ENCODE measurements around the gene BHMT.

Gene BHMT

GRCh38 chr5:79111387-79111959 is at the start of gene BHMT:
TSS of gene BHMT (plus strand) at chr5:79111809. CDS start at chr5:79111886, 77 bp downstream.
- no peak for DNase-seq

GRCh38 chr5:79062436-79062835 is 49.2 kb upstream of the BHMT start:
- no peak for DNase-seq

- DNase-seq = no peak
These were observed 41.9 kb upstream of the BHMT start, which contains the start of the genes BHMT2 and DMGDH for GRCh38 chr5:79069488-79070349. TSS of gene BHMT2 (plus strand) at chr5:79069767. CDS start at chr5:79069783, 16 bp downstream. TSS of gene DMGDH (minus strand) at chr5:79069674. CDS start at chr5:79069620, 54 bp downstream.

GRCh38 chr5:79070350-79070667 is 41.3 kb upstream of the BHMT start:
- no peak for DNase-seq

GRCh38 chr5:79074641-79075040 is 37.0 kb upstream of the BHMT start:
- no peak for DNase-seq

- DNase-seq = no peak
These were observed 35.8 kb upstream of the BHMT start for GRCh38 chr5:79075646-79076426.

GRCh38 chr5:79076819-79077218 is 34.8 kb upstream of the BHMT start:
- DNase-seq = no peak

- no peak for DNase-seq
These were observed 33.8 kb upstream of the BHMT start for GRCh38 chr5:79077680-79078365.

- no peak for DNase-seq
These were observed 30.8 kb upstream of the BHMT start for GRCh38 chr5:79080804-79081203.

GRCh38 chr5:79081779-79082178 is 29.8 kb upstream of the BHMT start:
- no peak for DNase-seq

- DNase-seq = no peak
These were observed 25.5 kb upstream of the BHMT start for GRCh38 chr5:79086116-79086515.

- no peak for DNase-seq
These were observed 23.1 kb upstream of the BHMT start for GRCh38 chr5:79088507-79088906.

- no peak for DNase-seq
These were observed 20.5 kb upstream of the BHMT start for GRCh38 chr5:79091064-79091463.

- DNase-seq = no peak
These were observed 17.8 kb upstream of the BHMT start for GRCh38 chr5:79093762-79094161.

- DNase-seq = no peak
These were observed 5.7 kb upstream of the BHMT start for GRCh38 chr5:79105868-79106267.

- no peak for DNase-seq
These were observed 4.4 kb upstream of the BHMT start for GRCh38 chr5:79107020-79107796.

- no peak for DNase-seq
These were observed 3.5 kb upstream of the BHMT start for GRCh38 chr5:79108086-79108485.

GRCh38 chr5:79108792-79109191 is 2.8 kb upstream of the BHMT start:
- no peak for DNase-seq

- no peak for DNase-seq
These were observed 1.8 kb upstream of the BHMT start for GRCh38 chr5:79109527-79110492.

- no peak for DNase-seq
These were observed 522 bp downstream of the BHMT start for GRCh38 chr5:79111960-79112702.
